Neural cell (in vitro differentiated cells): Measurements from ENCODE around the gene CTDSPL. TPM values are rescaled to one million over a fixed set of nuclear protein-coding genes. Genes with fewer than 3 reads are reported as not detected.
"Not testable (repeated sequence)": the region's sequence is repeated elsewhere in the genome, so short reads cannot be mapped to it uniquely, and the experiment has no call there.

Source experiments
- H2AFZ ChIP-seq: fragments of 200-600, 300-800 bp; sonication (generic), shearing (Covaris generic); 2 replicates; pipeline ENCODE4 v1.6.0; 2014; ENCODE audit warnings: low read depth, mild to moderate bottlenecking, antibody characterized with exemption, low read length, moderate library complexity
- H3F3A ChIP-seq: fragments of 200-600 bp; shearing (Covaris generic); 2 replicates; pipeline ENCODE4 v1.6.1; 2016; ENCODE audit warnings: mild to moderate bottlenecking, moderate library complexity, mixed read lengths, antibody characterized with exemption, low read length; ENCODE audit not compliant: insufficient read depth, poor library complexity, severe bottlenecking
- H3K27ac ChIP-seq: fragments of 200-600, 300-800 bp; sonication (generic), shearing (Covaris generic); 2 replicates; pipeline ENCODE4 v1.5.1; 2014; ENCODE audit warnings: mild to moderate bottlenecking, low read length, moderate library complexity
- H3K27me3 ChIP-seq: fragments of 300-800, 200-600 bp; sonication (generic), shearing (Covaris generic); 2 replicates; pipeline ENCODE4 v1.6.0; 2014; ENCODE audit warnings: mild to moderate bottlenecking, low read depth, low read length, moderate library complexity; ENCODE audit not compliant: insufficient read depth
- H3K36me3 ChIP-seq: fragments of 300-800, 200-600 bp; sonication (generic), shearing (Covaris generic); 2 replicates; pipeline ENCODE4 v1.5.1; 2014; ENCODE audit warnings: mild to moderate bottlenecking, antibody characterized with exemption, low read length, moderate library complexity; ENCODE audit not compliant: insufficient read depth
- H3K4me2 ChIP-seq: fragments of 300-800, 200-600 bp; sonication (generic), shearing (Covaris generic); 2 replicates; pipeline ENCODE4 v1.6.0; 2014; ENCODE audit warnings: mild to moderate bottlenecking, low read length
- H3K4me3 ChIP-seq: fragments of 300-800, 200-600 bp; sonication (generic), shearing (Covaris generic); 2 replicates; pipeline ENCODE4 v1.5.1; 2014; ENCODE audit warnings: mild to moderate bottlenecking, low read length, moderate library complexity
- H3K79me2 ChIP-seq: fragments of 200-600 bp; shearing (Covaris generic); replicated peaks from 2 replicates; pipeline ENCODE4 v1.6.0; 2014; ENCODE audit warnings: mild to moderate bottlenecking, low read length, moderate library complexity; ENCODE audit not compliant: insufficient read depth
- H3K9ac ChIP-seq: fragments of 300-800, 200-600 bp; sonication (generic), shearing (Covaris generic); 2 replicates; pipeline ENCODE4 v1.6.1; 2016; ENCODE audit warnings: mild to moderate bottlenecking, low read length, mixed read lengths
- H3K9me2 ChIP-seq: fragments of 200-600 bp; shearing (Covaris generic); 2 replicates; pipeline ENCODE4 v1.6.1; 2016; ENCODE audit warnings: mild to moderate bottlenecking, low read length, mixed read lengths; ENCODE audit not compliant: insufficient read depth
- H3K9me3 ChIP-seq: fragments of 200-600, 300-800 bp; sonication (generic), shearing (Covaris generic); 2 replicates; pipeline ENCODE4 v1.6.1; 2016; ENCODE audit warnings: mild to moderate bottlenecking, mixed run types, low read length, moderate library complexity, mixed read lengths
- H4K20me1 ChIP-seq: fragments of 200-600 bp; shearing (Covaris generic); 2 replicates; pipeline ENCODE4 v1.6.1; 2016; ENCODE audit warnings: mild to moderate bottlenecking, mixed run types; ENCODE audit not compliant: insufficient read depth
- polyA plus RNA-seq: library from polyadenylated mRNA; depleted of rRNA; stranded (reverse); fragments of >200 nt; gene quantifications from 2 replicates; pipeline ENCODE4 v1.2.3, GENCODE V29; 2014
- small RNA-seq, 3 experiments: library from RNA; depleted of rRNA; stranded (forward); fragments of <200 nt; gene quantifications; one replicate each; pipeline ENCODE3, GENCODE V24; 2012

The CTDSPL gene
- polyA plus RNA-seq, 1 donor from 2014 or later: 17.0 TPM

- H3K9ac ChIP-seq, H3K36me3 ChIP-seq, H3K27ac ChIP-seq, H3K4me3 ChIP-seq, H3K4me2 ChIP-seq, H3K79me2 ChIP-seq, H3K9me2 ChIP-seq, H4K20me1 ChIP-seq, H3K9me3 ChIP-seq, H3F3A ChIP-seq, H2AFZ ChIP-seq: not testable (repeated sequence)
- H3K27me3 ChIP-seq: peaks cover 23% of the 10 kb centered on the region
Observed at GRCh38 chr3:38033586-38033985, 171.9 kb downstream of the CTDSPL start.

Small RNAs within 50 kb of the gene (small RNA-seq; reads per million reads assigned to genes)
- gene MIR26A1 (171 to 237 (median 179) reads per million in 3 experiments), gene RF00019 (0 to 1.2 (median 0) reads per million in 3 experiments)

Other genes with a start within 250 kb of the CTDSPL start
- 0.14 TPM in 1 of 2 replicates, not detected in the other for gene VILL, start 128.9 kb downstream of the CTDSPL start, polyA plus RNA-seq
- gene PLCD1, start 167.8 kb downstream of the CTDSPL start, polyA plus RNA-seq: 4.6 and 7.6 TPM in 2 replicates
- gene DLEC1, start 177.3 kb downstream of the CTDSPL start, polyA plus RNA-seq: 0.25 and 0.44 TPM in 2 replicates